GM12878 (cell line): ENCODE measurements around the gene INSIG2.

Experiments
- BACH1 ChIP-seq: fragments of 450-650 bp; IDR thresholded peaks from 2 replicates; pipeline ENCODE4 v1.6.1; 2017; ENCODE audit warnings: mild to moderate bottlenecking, borderline replicate concordance
- CTCF ChIP-seq, 3 experiments: IDR thresholded peaks in 2 of 3; conservative IDR thresholded peaks in 1 of 3; 2 replicates each; pipeline ENCODE4 v1.5.1; 2011; ENCODE audit warnings: low read depth in 3 of 3, low read length in 3 of 3, mild to moderate bottlenecking in 3 of 3, control low read depth in 2 of 3, moderate library complexity in 2 of 3, inconsistent platforms in 1 of 3, mixed read lengths in 1 of 3; ENCODE audit not compliant: control insufficient read depth in 2 of 3, insufficient read depth in 1 of 3; ENCODE audit errors: extremely low read depth in 1 of 3
- ETV6 ChIP-seq, 2 experiments: fragments of 450-650 bp in 1 of 2; IDR thresholded peaks in 1 of 2; conservative IDR thresholded peaks in 1 of 2; 2 replicates each; pipeline ENCODE4 v1.6.1; 2014; ENCODE audit warnings: antibody characterized with exemption in 1 of 2, borderline replicate concordance in 1 of 2, low read depth in 1 of 2, mild to moderate bottlenecking in 1 of 2, moderate library complexity in 1 of 2
- EZH2 ChIP-seq: IDR thresholded peaks from 2 replicates; pipeline ENCODE4 v1.6.1; 2012; ENCODE audit warnings: low read depth, mild to moderate bottlenecking, control low read depth, inconsistent platforms, low read length, borderline replicate concordance; ENCODE audit not compliant: control insufficient read depth
- GABPA ChIP-seq: IDR thresholded peaks from 2 replicates; pipeline ENCODE4 v1.6.1; 2014; ENCODE audit warnings: antibody characterized with exemption, low read depth, mild to moderate bottlenecking, inconsistent platforms
- JUND ChIP-seq: IDR thresholded peaks from 2 replicates; pipeline ENCODE4 v1.6.1; 2012; ENCODE audit warnings: low read depth, mild to moderate bottlenecking, low read length, improper control_type of control experiment, moderate library complexity
- POLR2A ChIP-seq: IDR thresholded peaks from 2 replicates; pipeline ENCODE4 v1.6.1; 2011; ENCODE audit warnings: low read depth, mild to moderate bottlenecking, low read length
- SIX5 ChIP-seq: IDR thresholded peaks from 2 replicates; pipeline ENCODE4 v1.6.1; 2011; ENCODE audit warnings: mild to moderate bottlenecking, low read depth, low read length, moderate library complexity; ENCODE audit not compliant: severe bottlenecking
- SPI1 ChIP-seq: IDR thresholded peaks from 2 replicates; pipeline ENCODE4 v1.6.1; 2011; ENCODE audit warnings: low read depth, mild to moderate bottlenecking, low read length, moderate library complexity, borderline replicate concordance; ENCODE audit not compliant: insufficient read depth
- SUZ12 ChIP-seq: fragments of 200-600 bp; sonication (generic); IDR thresholded peaks from one replicate; pipeline ENCODE4 v1.6.1; 2018; ENCODE audit warnings: antibody characterized with exemption, mild to moderate bottlenecking; ENCODE audit not compliant: unreplicated experiment
- ZBTB33 ChIP-seq: fragments of 450-650 bp; IDR thresholded peaks from 2 replicates; pipeline ENCODE4 v1.6.1; 2017; ENCODE audit warnings: mild to moderate bottlenecking

GRCh38 chr2:118151831-118152230 is 63.6 kb downstream of the INSIG2 start:
- TF ChIP-seq BACH1 (no peak), ETV6 (conservative IDR thresholded peaks at IDR 0.05 in 1 of 2, IDR thresholded peaks at IDR 0.05 in 1 of 2; ENCODE audit: borderline replicate concordance in 1 of 2, low read depth in 1 of 2) (no peak), CTCF (IDR thresholded peaks at IDR 0.05 in 2 of 3, conservative IDR thresholded peaks at IDR 0.05 in 1 of 3; ENCODE audit: control insufficient read depth in 2 of 3, extremely low read depth in 1 of 3, insufficient read depth in 1 of 3, low read depth in 3 of 3, low read length in 3 of 3) (no peak), SIX5 (no peak), EZH2 (no peak), SPI1 (no peak), ZBTB33 (no peak), GABPA (no peak), SUZ12 (no peak), POLR2A (no peak), JUND (no peak)
